H9 (cell line): ENCODE results near the gene DOCK1. TPM values are rescaled to one million over a fixed set of nuclear protein-coding genes. Genes with fewer than 3 reads are reported as not detected.
"Not testable (repeated sequence)": the region's sequence is repeated elsewhere in the genome, so short reads cannot be mapped to it uniquely, and the experiment has no call there.

ENCODE experiments used
- DNase-seq: peaks from one replicate; pipeline ENCODE4 v3.0.0-alpha.2; 2017
- H2AFZ ChIP-seq: one replicate; pipeline ENCODE4 v1.6.1; 2013; ENCODE audit warnings: mild to moderate bottlenecking, low read length, control low read depth, moderate library complexity
- H2AK5ac ChIP-seq: 2 replicates; pipeline ENCODE4 v1.6.1; 2013; ENCODE audit warnings: low read length, control low read depth, mixed read lengths; ENCODE audit not compliant: insufficient read length
- H2BK120ac ChIP-seq: one replicate; pipeline ENCODE4 v1.6.1; 2013; ENCODE audit warnings: low read depth, mild to moderate bottlenecking, low read length, control low read depth, inconsistent platforms; ENCODE audit not compliant: poor library complexity, severe bottlenecking
- H2BK12ac ChIP-seq: 2 replicates; pipeline ENCODE4 v1.6.1; 2013; ENCODE audit warnings: low read length, control low read depth, mixed read lengths, low read depth; ENCODE audit not compliant: insufficient read length
- H2BK15ac ChIP-seq: 2 replicates; pipeline ENCODE4 v1.6.1; 2013; ENCODE audit warnings: low read depth, low read length, control low read depth
- H2BK20ac ChIP-seq: one replicate; pipeline ENCODE4 v1.6.1; 2013; ENCODE audit warnings: low read depth, mild to moderate bottlenecking, low read length, control low read depth, inconsistent platforms; ENCODE audit not compliant: poor library complexity, severe bottlenecking
- H2BK5ac ChIP-seq: 2 replicates; pipeline ENCODE4 v1.6.1; 2013; ENCODE audit warnings: low read length, control low read depth, mixed read lengths; ENCODE audit not compliant: insufficient read length
- H3K14ac ChIP-seq: 2 replicates; pipeline ENCODE4 v1.6.1; 2013; ENCODE audit warnings: low read length, control low read depth; ENCODE audit not compliant: insufficient read depth
- H3K18ac ChIP-seq: 2 replicates; pipeline ENCODE4 v1.6.1; 2013; ENCODE audit warnings: low read depth, mild to moderate bottlenecking, mixed read lengths, low read length, control low read depth; ENCODE audit not compliant: insufficient read length
- H3K23ac ChIP-seq: 2 replicates; pipeline ENCODE4 v1.6.1; 2013; ENCODE audit warnings: low read length, control low read depth, mixed read lengths, low read depth; ENCODE audit not compliant: insufficient read length
- H3K23me2 ChIP-seq: 2 replicates; pipeline ENCODE4 v1.6.1; 2013; ENCODE audit warnings: low read depth, mild to moderate bottlenecking, mixed read lengths, low read length, control low read depth; ENCODE audit not compliant: insufficient read length, poor library complexity, severe bottlenecking
- H3K27ac ChIP-seq: 2 replicates; pipeline ENCODE4 v1.5.1; 2013; ENCODE audit warnings: low read length, control low read depth, mixed read lengths, low read depth; ENCODE audit not compliant: insufficient read length
- H3K27me3 ChIP-seq: 2 replicates; pipeline ENCODE4 v1.6.1; 2013; ENCODE audit warnings: low read length, control low read depth, inconsistent platforms; ENCODE audit not compliant: insufficient read depth
- H3K4ac ChIP-seq: 2 replicates; pipeline ENCODE4 v1.6.1; 2013; ENCODE audit warnings: low read depth, mild to moderate bottlenecking, control low read depth, inconsistent platforms, low read length, moderate library complexity
- H3K4me1 ChIP-seq: 2 replicates; pipeline ENCODE4 v1.6.1; 2013; ENCODE audit warnings: low read length, control low read depth, inconsistent platforms; ENCODE audit not compliant: insufficient read depth
- H3K4me2 ChIP-seq: 2 replicates; pipeline ENCODE4 v1.6.1; 2013; ENCODE audit warnings: low read length, control low read depth, mixed read lengths; ENCODE audit not compliant: insufficient read length, insufficient read depth
- H3K56ac ChIP-seq: 2 replicates; pipeline ENCODE4 v1.6.1; 2013; ENCODE audit warnings: low read depth, mild to moderate bottlenecking, mixed read lengths, low read length, control low read depth; ENCODE audit not compliant: insufficient read length
- H3K79me1 ChIP-seq: 2 replicates; pipeline ENCODE4 v1.6.1; 2013; ENCODE audit warnings: low read depth, mild to moderate bottlenecking, moderate library complexity, low read length, control low read depth, inconsistent platforms; ENCODE audit not compliant: insufficient read depth, poor library complexity, severe bottlenecking
- H3K79me2 ChIP-seq: 2 replicates; pipeline ENCODE4 v1.6.1; 2013; ENCODE audit warnings: low read length, control low read depth, inconsistent platforms; ENCODE audit not compliant: insufficient read depth
- H3K9ac ChIP-seq: 2 replicates; pipeline ENCODE4 v1.6.1; 2013; ENCODE audit warnings: low read length, control low read depth, mixed read lengths; ENCODE audit not compliant: insufficient read length; ENCODE audit errors: extremely low read depth
- H3K9me3 ChIP-seq: one replicate; pipeline ENCODE4 v1.6.1; 2013; ENCODE audit warnings: low read depth, low read length, inconsistent platforms; ENCODE audit not compliant: control insufficient read depth
- H3T11ph ChIP-seq: one replicate; pipeline ENCODE4 v1.6.1; 2013; ENCODE audit warnings: mild to moderate bottlenecking, low read length, control low read depth, inconsistent platforms
- H4K20me1 ChIP-seq: one replicate; pipeline ENCODE4 v1.6.1; 2013; ENCODE audit not compliant: control insufficient read depth, insufficient read length, insufficient read depth
- H4K5ac ChIP-seq: 2 replicates; pipeline ENCODE4 v1.6.1; 2013; ENCODE audit warnings: low read depth, mild to moderate bottlenecking, mixed read lengths, low read length, control low read depth; ENCODE audit not compliant: insufficient read length
- H4K8ac ChIP-seq: replicated peaks from 2 replicates; pipeline ENCODE4 v1.6.1; 2013; ENCODE audit warnings: low read length, control low read depth, mixed read lengths, low read depth; ENCODE audit not compliant: insufficient read length
- H4K91ac ChIP-seq: 2 replicates; pipeline ENCODE4 v1.6.1; 2013; ENCODE audit warnings: low read depth, mild to moderate bottlenecking, moderate library complexity, mixed read lengths, low read length, control low read depth; ENCODE audit not compliant: insufficient read length
- H3K27ac Mint-ChIP-seq, 3 experiments: 2 replicates in 2 of 3; 3 replicates in 1 of 3; pipeline ENCODE4 v1.8.0; 2020 to 2021; ENCODE audit warnings: mixed read lengths in 3 of 3, mild to moderate bottlenecking in 1 of 3, moderate library complexity in 1 of 3
- H3K27me3 Mint-ChIP-seq: 2 replicates; pipeline ENCODE4 v1.8.0; 2021; ENCODE audit warnings: low read depth, mild to moderate bottlenecking, moderate library complexity, mixed read lengths
- H3K36me3 Mint-ChIP-seq, 3 experiments: 2 replicates in 2 of 3; 3 replicates in 1 of 3; pipeline ENCODE4 v1.8.0; 2020 to 2021; ENCODE audit warnings: low read depth in 3 of 3, mixed read lengths in 3 of 3; ENCODE audit not compliant: insufficient read depth in 1 of 3
- H3K4me1 Mint-ChIP-seq, 2 experiments: 2 replicates each; pipeline ENCODE4 v1.8.0; 2020; ENCODE audit warnings: mixed read lengths in 2 of 2
- H3K4me3 Mint-ChIP-seq, 2 experiments: 2 replicates in 1 of 2; 3 replicates in 1 of 2; pipeline ENCODE4 v1.8.0; 2020 to 2021; ENCODE audit warnings: mild to moderate bottlenecking in 2 of 2, mixed read lengths in 2 of 2, moderate library complexity in 1 of 2
- H3K9me3 Mint-ChIP-seq, 2 experiments: 2 replicates in 1 of 2; 3 replicates in 1 of 2; pipeline ENCODE4 v1.8.0; 2020; ENCODE audit warnings: mild to moderate bottlenecking in 2 of 2, mixed read lengths in 2 of 2, moderate library complexity in 1 of 2
- WGBS: extraction: QIAGEN DNeasy Blood & Tissue Kit; methylation state at CpG from one replicate; pipeline ENCODE4 v1.1.7; 2013; ENCODE audit warnings: missing lambda C conversion rate, low lambda C conversion rate, mixed read lengths; ENCODE audit not compliant: insufficient read length; ENCODE audit errors: extremely low coverage; 5-methylcytosine and 5-hydroxymethylcytosine counted together
- total RNA-seq: library from RNA; stranded (reverse); gene quantifications from 2 replicates; pipeline ENCODE4 v1.2.1, GENCODE V29; 2021
- TF ChIP-seq, protein P1 (sequence below): fragments of 200-600 bp; sonication (generic); conservative IDR thresholded peaks from 3 replicates; pipeline ENCODE4 v1.8.0; 2021; ENCODE audit warnings: antibody characterized with exemption, mild to moderate bottlenecking

DOCK1 gene
- total RNA-seq, 1 experiment from 2014 or later: 57.0 TPM

DNA sequence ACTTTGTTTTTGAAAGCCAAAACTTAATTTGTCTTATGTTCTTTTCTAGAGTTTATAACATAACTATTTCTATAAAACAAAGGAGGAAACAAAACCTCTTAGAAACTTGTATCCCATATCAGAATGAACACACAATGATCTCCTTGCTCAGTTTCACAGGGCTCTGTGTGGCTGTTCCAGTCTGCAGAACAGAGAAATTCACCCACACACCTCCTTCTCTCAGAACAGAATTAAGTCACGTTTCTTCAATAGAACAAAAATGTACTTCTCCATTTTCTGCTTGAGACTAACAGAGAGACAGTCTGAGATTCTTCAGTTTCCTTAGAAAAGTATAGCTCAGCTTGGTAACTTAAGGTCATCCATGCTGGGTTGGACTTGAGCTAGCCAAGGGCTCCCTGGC lies 15.8 kb upstream of the DOCK1 start:
- H3K27ac Mint-ChIP-seq: no peak overlapping the region
- no peak overlapping the region for H3K4ac ChIP-seq

DNA sequence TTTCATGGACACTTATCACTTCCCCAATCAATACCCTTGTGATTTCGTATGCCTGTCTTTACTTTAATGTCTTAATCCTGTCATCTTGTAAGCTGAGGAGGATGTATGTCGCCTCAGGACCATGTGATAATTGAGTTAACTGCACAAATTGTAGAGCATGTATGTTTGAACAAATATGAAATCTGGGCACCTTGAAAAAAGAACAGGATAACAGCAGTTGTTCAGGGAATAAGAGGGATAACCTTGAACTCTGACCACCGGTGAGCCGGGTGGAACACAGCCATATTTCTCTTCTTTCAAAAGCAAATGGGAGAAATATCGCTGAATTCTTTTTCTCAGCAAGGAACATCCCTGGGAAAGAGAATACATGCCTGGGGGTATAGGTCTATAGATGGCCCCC lies 14.4 kb upstream of the DOCK1 start:
- H3K9me3 Mint-ChIP-seq, H3K36me3 Mint-ChIP-seq, H3K27me3 Mint-ChIP-seq, H3K79me2 ChIP-seq, H3K23me2 ChIP-seq, H4K8ac ChIP-seq, H3K23ac ChIP-seq, H3K9ac ChIP-seq, H2AFZ ChIP-seq, H3K4me1 ChIP-seq, H2BK15ac ChIP-seq, H2BK5ac ChIP-seq, H3T11ph ChIP-seq, H2AK5ac ChIP-seq, H4K91ac ChIP-seq, H2BK120ac ChIP-seq, H3K14ac ChIP-seq, DNase-seq, H3K4me3 Mint-ChIP-seq, H3K4me2 ChIP-seq, H4K5ac ChIP-seq, H3K27me3 ChIP-seq, H4K20me1 ChIP-seq, H3K27ac ChIP-seq, H2BK12ac ChIP-seq, H3K27ac Mint-ChIP-seq, H3K9me3 ChIP-seq, H3K4me1 Mint-ChIP-seq, H3K18ac ChIP-seq, H3K79me1 ChIP-seq, H2BK20ac ChIP-seq, H3K4ac ChIP-seq, H3K56ac ChIP-seq: not testable (repeated sequence)
- no CpG with 5 or more reads among the region's 5 CpGs for WGBS

More for the DNA sequence above, 15.8 kb upstream of the DOCK1 start:
- no peak overlapping the region for H2BK120ac ChIP-seq
- H3K27me3 ChIP-seq: no peaks in the 10 kb centered on the region
- H4K8ac ChIP-seq: no peak overlapping the region
- no peak overlapping the region for H3K23ac ChIP-seq
- H3K9ac ChIP-seq: no peak overlapping the region
- H2BK12ac ChIP-seq: no peak overlapping the region
- H2AFZ ChIP-seq: no peak overlapping the region
- no peak overlapping the region for H2BK15ac ChIP-seq
- no peaks in the 10 kb centered on the region for H3K23me2 ChIP-seq
- no peak overlapping the region for H3K18ac ChIP-seq
- Mint-ChIP-seq H3K4me1 (no peaks in the 10 kb centered on the region), H3K9me3 (no peaks in the 10 kb centered on the region; a peak in 1 of 5 replicates), H3K36me3 (no peaks in the 10 kb centered on the region), H3K27me3 (no peaks in the 10 kb centered on the region), H3K4me3 (no peak overlapping the region)
- no peaks in the 10 kb centered on the region for H4K20me1 ChIP-seq
- no peak overlapping the region for H4K5ac ChIP-seq
- H3K4me1 ChIP-seq: no peaks in the 10 kb centered on the region
- no peak overlapping the region for H3T11ph ChIP-seq
- no CpG with 5 or more reads among the region's 1 CpG for WGBS
- DNase-seq: no peak
- H3K79me1 ChIP-seq: no peaks in the 10 kb centered on the region
- no peak overlapping the region for H3K56ac ChIP-seq
- no peak overlapping the region for H3K4me2 ChIP-seq
- TF ChIP-seq, protein P1, sequence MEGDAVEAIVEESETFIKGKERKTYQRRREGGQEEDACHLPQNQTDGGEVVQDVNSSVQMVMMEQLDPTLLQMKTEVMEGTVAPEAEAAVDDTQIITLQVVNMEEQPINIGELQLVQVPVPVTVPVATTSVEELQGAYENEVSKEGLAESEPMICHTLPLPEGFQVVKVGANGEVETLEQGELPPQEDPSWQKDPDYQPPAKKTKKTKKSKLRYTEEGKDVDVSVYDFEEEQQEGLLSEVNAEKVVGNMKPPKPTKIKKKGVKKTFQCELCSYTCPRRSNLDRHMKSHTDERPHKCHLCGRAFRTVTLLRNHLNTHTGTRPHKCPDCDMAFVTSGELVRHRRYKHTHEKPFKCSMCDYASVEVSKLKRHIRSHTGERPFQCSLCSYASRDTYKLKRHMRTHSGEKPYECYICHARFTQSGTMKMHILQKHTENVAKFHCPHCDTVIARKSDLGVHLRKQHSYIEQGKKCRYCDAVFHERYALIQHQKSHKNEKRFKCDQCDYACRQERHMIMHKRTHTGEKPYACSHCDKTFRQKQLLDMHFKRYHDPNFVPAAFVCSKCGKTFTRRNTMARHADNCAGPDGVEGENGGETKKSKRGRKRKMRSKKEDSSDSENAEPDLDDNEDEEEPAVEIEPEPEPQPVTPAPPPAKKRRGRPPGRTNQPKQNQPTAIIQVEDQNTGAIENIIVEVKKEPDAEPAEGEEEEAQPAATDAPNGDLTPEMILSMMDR: no peak
- no peaks in the 10 kb centered on the region for H3K9me3 ChIP-seq
- H2BK20ac ChIP-seq: no peak overlapping the region
- no peak overlapping the region for H3K14ac ChIP-seq
- no peak overlapping the region for H2AK5ac ChIP-seq
- H3K79me2 ChIP-seq: no peaks in the 10 kb centered on the region
- no peak overlapping the region for H3K27ac ChIP-seq
- H4K91ac ChIP-seq: no peak overlapping the region
- no peak overlapping the region for H2BK5ac ChIP-seq
